Nephron progenitor cell (in vitro differentiated cells): Measurements from ENCODE around the gene SIX5.

Experiments
- DNase-seq: peaks from one replicate; pipeline ENCODE4 v3.0.0; 2021
- H3K27ac Mint-ChIP-seq: 2 replicates; pipeline ENCODE4 v1.8.0; 2021; ENCODE audit warnings: mild to moderate bottlenecking, moderate library complexity, mixed read lengths
- H3K27me3 Mint-ChIP-seq: 2 replicates; pipeline ENCODE4 v1.8.0; 2021; ENCODE audit warnings: mild to moderate bottlenecking, low read depth, mixed read lengths; ENCODE audit not compliant: poor library complexity
- H3K36me3 Mint-ChIP-seq: 2 replicates; pipeline ENCODE4 v1.8.0; 2021; ENCODE audit warnings: low read depth, mixed read lengths
- H3K4me1 Mint-ChIP-seq: 2 replicates; pipeline ENCODE4 v1.8.0; 2021; ENCODE audit warnings: mixed read lengths
- H3K4me3 Mint-ChIP-seq: 2 replicates; pipeline ENCODE4 v1.8.0; 2021; ENCODE audit warnings: mild to moderate bottlenecking, moderate library complexity, mixed read lengths
- H3K9me3 Mint-ChIP-seq: 2 replicates; pipeline ENCODE4 v1.8.0; 2021; ENCODE audit warnings: mild to moderate bottlenecking, moderate library complexity, mixed read lengths
- CTCF ChIP-seq: fragments of 200-600 bp; sonication (generic); IDR thresholded peaks from 2 replicates; pipeline ENCODE4 v1.5.0; 2021; ENCODE audit warnings: antibody characterized with exemption

SIX5 gene

GRCh38 chr19:45780146-45780447 is 11.0 kb upstream of the SIX5 start:
- Mint-ChIP-seq H3K27ac (no peak overlapping the region), H3K4me3 (no peak overlapping the region), H3K27me3 (peaks cover 3% of the 10 kb centered on the region), H3K4me1 (peaks cover 54% of the 10 kb centered on the region), H3K9me3 (no peaks in the 10 kb centered on the region), H3K36me3 (peaks cover 24% of the 10 kb centered on the region)
- TF ChIP-seq CTCF: no peak
- no peak for DNase-seq

GRCh38 chr19:45779231-45780145 is 10.4 kb upstream of the SIX5 start:
- peak; percentile 99 for DNase-seq
- Mint-ChIP-seq H3K4me3 (peak overlapping the region; percentile 85), H3K36me3 (peaks cover 30% of the 10 kb centered on the region), H3K4me1 (peaks cover 52% of the 10 kb centered on the region), H3K27me3 (peaks cover 3% of the 10 kb centered on the region), H3K9me3 (no peaks in the 10 kb centered on the region), H3K27ac (no peak overlapping the region)
- peak; percentile 72 for TF ChIP-seq CTCF

- Mint-ChIP-seq H3K4me1 (peaks cover 38% of the 10 kb centered on the region), H3K4me3 (peak overlapping the region; percentile 85), H3K27ac (no peak overlapping the region), H3K36me3 (peaks cover 34% of the 10 kb centered on the region), H3K27me3 (peaks cover 3% of the 10 kb centered on the region), H3K9me3 (no peaks in the 10 kb centered on the region)
- no peak for TF ChIP-seq CTCF
- no peak for DNase-seq
Measured at GRCh38 chr19:45778010-45778661, 9.1 kb upstream of the SIX5 start.

GRCh38 chr19:45777395-45777961 is 8.4 kb upstream of the SIX5 start:
- H3K4me3 Mint-ChIP-seq: no peak overlapping the region

GRCh38 chr19:45774765-45775164 is 5.7 kb upstream of the SIX5 start:
- Mint-ChIP-seq H3K36me3 (peaks cover 39% of the 10 kb centered on the region), H3K27ac (no peak overlapping the region), H3K9me3 (no peaks in the 10 kb centered on the region), H3K27me3 (peaks cover 3% of the 10 kb centered on the region), H3K4me3 (no peak overlapping the region), H3K4me1 (peaks cover 31% of the 10 kb centered on the region)
- DNase-seq: no peak
- TF ChIP-seq CTCF: no peak

More at GRCh38 chr19:45777395-45777961, 8.4 kb upstream of the SIX5 start:
- Mint-ChIP-seq H3K27me3 (peaks cover 3% of the 10 kb centered on the region), H3K36me3 (peaks cover 35% of the 10 kb centered on the region), H3K9me3 (no peaks in the 10 kb centered on the region), H3K4me1 (peaks cover 34% of the 10 kb centered on the region), H3K27ac (no peak overlapping the region)
- no peak for TF ChIP-seq CTCF
- DNase-seq: no peak
